SK-N-SH treated with all-trans-retinoic acid at 6 μM for 48 hours (cell line): ENCODE measurements around the gene POLR2J2.
"Not testable (repeated sequence)": the region's sequence is repeated elsewhere in the genome, so short reads cannot be mapped to it uniquely, and the experiment has no call there.

Experiments
- ATAC-seq: fragments of 200-7000 bp; cut with Tn5 transposase; 3 replicates; pipeline ENCODE4 v1.9.1; 2020; ENCODE audit warnings: mild to moderate bottlenecking, moderate library complexity

The POLR2J2 gene

DNA sequence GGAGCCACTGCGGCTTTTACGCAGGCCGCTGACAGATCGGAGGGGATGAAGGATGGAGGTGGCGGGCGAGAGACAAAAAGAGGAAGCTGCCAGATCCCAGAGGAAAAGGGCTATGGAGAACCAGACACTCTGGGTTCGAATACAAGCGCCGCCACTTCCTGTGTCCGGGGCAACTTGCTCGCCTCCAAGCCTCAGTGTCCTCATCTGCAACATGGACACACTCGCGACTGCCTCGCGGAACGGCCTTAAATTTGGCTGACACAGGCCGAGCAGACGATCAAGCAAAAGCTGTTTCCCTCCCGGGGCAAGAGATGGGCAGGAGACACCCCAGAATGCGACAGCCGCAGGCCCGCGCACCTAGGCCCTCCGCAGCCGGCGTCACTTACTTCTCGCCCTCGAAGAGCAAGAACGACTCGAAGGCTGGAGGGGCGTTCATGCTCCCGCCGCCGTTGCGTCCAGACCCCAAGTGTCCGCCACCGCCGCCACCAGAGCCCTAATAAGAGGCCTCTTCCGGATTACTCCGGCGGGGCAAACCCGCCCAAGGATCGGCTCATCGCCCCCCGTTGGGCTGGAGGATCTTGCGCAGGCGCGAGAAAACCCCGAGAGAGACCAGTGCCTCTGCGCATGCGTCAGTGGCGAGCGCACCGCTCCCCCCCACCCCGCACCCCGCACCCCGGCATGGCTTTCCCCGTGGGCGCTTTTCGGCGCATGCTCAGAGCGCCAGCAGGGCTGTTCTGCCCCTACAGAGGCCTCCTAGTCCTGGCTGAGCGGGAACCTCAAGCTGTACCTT, at the start of gene POLR2J2:
TSS of gene POLR2J2 (minus strand) at position 498 of the 790 bp plus-strand sequence. CDS start at position 436, 62 bp downstream.
- ATAC-seq: peak; percentile 65

DNA sequence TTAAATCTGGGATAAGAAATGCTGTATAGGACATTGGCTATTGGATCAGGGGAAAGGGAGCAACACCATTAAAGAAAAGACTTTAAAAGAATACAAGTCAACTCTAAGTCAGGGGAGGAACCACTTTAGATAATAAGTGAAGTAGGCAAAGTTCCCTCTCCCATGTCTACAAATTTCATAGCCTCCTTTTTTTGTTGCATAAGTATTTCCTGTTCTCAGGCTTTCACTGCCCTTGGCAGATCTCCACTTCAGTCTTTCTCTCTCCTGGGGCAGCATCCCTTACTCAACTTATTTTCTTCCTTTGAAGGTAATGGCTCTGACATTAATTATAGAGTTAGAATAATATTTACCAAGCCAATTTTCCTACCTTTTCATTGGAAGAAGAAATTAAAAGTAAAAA, 47.0 kb upstream of the POLR2J2 start:
- not testable (repeated sequence) for ATAC-seq

DNA sequence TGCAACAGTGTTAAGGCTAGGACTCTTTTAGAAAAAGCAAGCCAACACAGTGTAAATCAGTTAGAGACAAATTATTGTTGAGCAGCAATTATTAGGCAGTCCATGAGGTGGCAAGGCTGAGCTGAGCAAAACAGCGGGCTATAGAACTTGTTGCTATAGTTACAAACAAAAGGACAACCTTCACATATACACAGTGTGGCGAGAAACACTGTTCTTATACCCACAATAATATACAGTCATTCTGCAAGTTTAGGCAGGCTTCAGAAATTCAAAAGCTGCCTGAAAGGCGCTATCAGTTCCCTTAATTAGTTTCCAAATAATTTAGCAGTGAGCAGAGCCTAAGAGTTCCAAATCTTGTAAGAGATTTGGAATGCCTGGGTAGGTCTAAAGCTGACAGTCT, 44.3 kb upstream of the POLR2J2 start:
- ATAC-seq: peak; percentile 65

DNA sequence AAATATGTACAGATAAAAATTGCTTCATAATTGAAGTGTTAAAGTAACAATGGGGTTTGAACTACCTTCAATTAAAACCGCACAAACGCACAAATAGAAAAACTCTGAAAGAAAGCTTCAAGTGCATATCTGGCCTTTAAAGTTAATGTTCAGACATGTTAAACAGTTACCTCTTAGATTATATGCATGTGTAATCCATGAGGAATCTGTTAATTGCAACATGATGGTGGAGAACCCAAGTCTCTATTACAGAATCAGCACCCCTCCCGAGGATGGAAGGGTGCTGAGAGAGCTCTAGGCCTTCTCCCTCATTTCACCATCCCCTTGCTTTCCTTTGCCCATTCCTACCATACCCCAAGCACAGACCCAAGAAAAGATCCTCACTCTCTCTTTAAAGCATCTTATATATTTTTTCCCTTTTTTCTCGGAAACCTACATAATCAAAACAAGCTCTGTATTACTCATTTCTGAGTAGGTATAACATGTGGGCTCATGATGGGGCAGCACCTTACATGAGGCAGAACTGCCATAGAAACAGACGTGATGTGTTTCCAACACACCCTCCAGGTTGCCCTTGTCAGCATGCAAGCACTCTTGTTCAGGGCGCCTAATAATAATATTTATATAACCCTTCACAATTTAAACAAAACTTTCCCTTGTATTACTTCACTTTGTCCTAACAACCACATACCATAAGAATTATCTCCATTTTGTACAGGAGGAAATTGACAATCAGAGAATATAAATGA, 43.5 kb upstream of the POLR2J2 start:
- ATAC-seq: not testable (repeated sequence)

DNA sequence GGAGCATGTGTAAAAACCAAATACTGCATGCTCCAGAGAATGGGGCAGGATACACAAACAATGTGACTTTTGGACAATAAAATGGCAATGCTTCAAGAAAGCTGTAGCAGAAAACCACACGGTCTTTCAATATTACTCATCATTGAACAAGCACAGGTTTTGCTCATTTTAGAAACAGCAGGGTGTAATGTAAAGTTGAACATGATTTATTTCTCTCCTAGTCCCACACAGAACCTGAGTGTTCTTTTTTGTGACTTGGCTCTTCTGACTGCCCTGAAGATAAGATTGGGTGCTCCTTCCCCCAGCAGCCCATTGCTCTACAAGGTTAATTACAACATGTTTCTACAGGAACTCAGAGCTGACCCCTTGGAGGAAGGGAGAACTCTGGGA, 42.2 kb upstream of the POLR2J2 start:
- peak; percentile 80 for ATAC-seq

DNA sequence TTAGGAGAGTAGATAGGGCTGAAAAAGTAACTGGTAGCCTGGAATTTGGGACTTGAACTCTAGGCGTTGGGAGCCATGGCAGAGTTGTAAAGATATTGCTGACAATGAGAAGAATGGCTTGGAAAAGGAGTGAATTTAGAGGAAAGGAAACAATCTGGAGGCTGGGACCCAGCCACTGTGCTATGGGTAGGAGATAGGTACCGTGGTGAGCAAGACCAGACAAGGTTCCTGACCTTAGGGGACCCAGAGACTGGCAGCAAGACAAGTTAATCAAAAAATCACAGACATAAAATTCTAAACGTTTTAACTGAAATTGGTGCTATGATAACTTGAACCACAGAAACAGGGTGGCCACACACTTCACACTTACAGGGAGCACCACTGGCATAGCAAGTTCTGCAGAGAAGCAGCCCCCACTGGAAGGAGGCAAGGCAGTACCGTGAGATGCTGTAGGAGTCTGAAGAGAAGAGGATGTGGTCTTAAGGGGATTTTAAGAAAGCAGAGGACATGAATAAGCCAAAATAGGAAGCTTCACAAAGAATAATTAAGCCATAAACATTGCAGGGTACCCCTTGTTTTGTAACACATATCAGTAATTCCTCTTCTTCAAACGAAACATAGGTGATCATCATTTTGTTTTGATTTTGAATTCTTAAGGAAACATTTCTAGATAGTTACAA, 41.7 kb upstream of the POLR2J2 start:
- peak; percentile 59 for ATAC-seq

DNA sequence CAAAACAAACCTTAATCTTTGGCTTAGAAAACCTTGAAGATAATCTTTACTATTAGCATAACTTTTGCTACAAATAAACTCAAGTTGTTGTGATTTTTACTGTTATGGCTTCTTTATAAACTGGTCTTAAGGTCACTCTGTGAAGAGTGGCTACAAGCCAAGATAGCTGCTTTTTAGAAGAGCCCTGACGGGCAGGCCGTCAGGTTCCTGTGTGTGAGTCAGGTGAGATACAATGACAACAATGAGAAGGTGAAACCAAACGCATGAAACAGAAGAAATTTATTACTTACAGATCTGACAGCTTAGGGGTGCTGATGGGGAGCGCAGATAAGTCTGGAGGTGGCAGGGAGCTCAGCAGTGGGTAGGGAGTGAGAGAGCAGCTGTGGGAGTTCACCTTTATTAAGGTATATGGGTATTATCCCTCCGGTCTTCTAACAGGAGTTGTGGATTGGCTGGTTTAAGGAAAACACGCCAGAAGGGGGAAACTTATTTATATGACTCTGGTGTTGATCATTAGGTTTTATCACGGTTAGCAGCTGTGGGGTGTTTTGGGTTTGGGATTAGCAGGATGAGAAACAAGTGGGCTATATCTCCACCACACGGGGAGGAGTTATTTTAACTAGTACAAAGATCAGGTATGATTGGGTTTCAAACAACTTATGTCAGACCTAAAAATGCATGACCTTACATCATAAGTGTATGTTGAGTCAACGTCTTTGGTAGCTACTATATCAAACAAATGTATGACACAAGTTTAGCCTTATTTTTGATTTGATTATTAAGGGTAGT, 27.7 kb upstream of the POLR2J2 start:
- ATAC-seq: not testable (repeated sequence)

DNA sequence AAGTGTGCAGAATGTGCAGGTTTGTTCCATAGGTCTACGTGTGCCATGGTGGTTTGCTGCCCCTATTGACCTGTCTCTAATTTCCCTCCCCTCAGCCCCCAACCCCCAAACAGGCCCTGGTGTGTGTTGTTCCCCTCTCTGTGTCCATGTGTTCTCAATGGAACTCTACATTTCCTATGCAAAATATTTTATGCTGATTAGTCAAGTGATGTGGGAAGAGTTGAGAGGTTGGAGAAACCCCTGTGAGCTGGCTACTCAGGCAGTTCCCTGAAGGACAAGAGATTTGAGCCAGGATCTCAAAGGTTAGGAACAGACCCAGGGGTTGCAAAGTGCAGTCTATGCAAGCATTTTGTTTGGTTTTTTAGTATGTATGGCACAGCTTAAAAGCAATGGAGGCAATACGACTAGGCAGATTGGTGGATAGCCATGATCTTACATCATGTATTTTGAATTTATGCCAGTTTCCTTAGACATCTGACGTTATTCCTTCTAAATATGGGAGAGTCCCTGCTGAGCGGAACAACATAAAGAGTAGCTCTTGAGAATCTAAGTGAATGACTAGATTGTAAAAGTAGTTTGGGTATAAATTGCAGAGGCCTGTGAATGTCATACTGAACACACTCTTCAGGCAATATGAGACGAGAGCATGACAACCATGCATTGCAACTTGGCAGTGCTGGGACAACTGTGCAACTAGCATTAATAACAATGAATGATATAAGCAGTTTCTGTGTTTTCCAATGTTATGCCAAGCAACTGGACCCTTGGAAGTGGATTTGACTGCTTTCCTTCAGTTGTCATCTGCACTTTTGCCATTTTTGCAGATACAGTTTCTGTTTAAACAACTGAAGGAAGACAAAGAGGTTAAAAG, 26.4 kb upstream of the POLR2J2 start:
- not testable (repeated sequence) for ATAC-seq

DNA sequence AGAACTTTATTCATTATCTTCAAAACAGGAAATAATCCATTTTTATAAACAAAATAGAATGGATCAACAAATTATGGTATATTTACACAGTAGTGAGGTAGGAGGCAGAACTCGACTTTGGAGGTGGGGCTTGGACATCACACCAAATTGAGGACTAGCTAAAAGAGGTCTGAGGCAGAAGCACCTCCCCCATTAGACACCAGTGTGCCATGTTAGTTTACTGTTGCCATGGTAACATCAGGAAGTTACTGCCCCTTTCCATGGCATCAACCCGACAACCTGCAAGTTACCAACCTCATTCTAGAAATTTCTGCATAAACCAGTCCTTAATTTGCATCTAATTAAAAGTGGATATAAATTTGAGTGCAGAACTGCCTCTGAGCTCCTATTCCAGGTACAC, 24.5 kb upstream of the POLR2J2 start:
- ATAC-seq: not testable (repeated sequence)

DNA sequence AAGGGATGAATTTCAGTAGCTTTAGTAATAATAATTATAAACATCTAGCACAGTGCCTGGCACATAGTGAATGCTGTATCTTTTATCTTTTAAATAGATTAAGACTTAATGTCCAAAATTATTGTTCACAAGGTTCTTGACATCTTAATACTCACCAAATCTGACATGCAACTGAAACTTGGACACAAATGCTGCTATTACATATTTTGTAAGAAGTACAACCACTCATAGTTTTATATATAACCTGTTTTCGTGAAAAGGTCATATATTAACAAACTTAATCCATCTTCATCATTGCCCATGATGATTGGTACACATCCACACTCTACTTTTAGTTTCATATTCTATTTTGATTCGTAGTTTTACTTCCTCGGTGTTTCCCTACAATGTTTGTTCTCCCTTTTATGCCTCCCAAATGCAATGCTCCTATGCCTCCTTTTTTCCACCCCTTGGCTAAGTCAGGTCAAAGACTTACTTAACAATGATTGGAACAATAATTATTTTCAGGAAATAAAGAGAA, 23.6 kb upstream of the POLR2J2 start:
- ATAC-seq: not testable (repeated sequence)

DNA sequence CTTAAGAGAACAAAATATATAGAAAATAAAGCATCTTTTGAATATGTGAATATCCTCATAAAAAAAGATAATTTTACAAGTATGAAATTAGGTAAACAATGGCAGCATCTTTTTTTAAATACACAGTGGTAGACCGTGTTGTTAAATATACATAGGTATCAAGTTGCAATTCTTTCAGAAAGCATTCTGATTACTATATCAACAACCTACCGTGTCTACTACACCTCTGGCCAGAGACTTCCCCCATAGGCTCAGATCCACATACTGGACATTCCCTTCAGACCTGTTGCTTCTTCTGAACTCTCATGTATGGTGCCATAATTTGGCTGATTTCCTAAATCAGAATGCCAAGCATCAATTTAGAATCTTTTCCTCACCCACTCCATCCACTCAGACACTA, 22.5 kb upstream of the POLR2J2 start:
- not testable (repeated sequence) for ATAC-seq

DNA sequence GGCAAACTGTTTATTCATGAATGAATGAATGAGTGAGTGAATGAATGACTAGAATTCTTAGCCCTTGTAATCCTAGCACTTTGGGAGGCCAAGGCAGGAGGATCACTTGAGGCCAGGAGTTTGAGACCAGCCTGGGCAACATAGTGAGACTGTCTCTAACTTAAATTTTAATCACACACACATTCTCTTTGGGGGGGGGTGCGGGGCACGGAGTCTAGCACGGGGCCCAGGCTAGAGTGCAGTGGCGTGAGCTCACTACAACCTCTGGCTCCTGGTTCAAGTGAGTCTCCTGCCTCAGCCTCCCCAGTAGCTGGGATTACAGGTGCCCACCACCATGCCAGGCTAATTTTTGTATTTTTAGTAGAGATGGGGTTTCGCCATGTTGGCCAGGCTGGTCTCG, 19.1 kb upstream of the POLR2J2 start:
- ATAC-seq: not testable (repeated sequence)

DNA sequence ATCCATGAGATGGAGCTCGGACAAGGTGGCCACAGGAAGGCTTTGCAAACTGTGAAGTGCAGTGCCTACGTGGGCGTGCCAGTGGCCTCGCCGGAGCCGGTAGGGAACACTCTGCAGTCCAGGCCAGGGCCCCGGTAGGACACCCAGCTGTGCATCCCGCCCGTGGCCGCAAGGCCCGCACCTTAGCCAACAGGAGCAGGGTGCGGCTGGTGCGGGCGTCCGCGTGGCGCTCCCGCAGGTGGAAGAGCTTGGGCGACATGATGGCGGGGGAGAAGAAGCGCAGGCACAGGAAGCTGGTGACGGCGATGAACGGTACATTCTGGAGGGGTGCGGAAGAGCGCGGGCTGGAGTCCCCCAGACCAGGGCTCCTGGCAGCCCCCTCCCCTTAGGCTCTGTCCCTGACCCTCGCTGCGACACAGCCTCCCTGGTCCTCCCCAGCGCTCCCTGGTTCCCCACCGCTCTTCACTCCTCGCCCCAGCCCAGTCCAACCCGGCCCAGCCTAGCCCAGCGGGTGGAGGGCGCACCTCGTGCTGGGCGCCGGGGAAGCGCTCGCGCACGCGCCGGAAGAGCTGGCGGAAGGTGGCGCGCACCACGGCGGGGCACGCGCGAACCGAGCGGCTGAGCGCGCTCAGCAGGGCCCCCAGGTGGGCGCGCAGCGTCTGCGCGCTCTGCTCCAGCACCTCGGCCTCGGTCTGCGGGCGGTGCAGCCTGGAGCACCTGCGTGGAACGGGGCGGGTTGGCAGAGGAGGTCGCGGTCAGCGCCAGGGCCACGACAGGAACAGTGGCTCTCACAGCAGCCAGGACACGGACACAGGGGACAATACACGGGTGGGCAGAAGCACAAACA, 18.2 kb upstream of the POLR2J2 start:
- ATAC-seq: peak; percentile 34

DNA sequence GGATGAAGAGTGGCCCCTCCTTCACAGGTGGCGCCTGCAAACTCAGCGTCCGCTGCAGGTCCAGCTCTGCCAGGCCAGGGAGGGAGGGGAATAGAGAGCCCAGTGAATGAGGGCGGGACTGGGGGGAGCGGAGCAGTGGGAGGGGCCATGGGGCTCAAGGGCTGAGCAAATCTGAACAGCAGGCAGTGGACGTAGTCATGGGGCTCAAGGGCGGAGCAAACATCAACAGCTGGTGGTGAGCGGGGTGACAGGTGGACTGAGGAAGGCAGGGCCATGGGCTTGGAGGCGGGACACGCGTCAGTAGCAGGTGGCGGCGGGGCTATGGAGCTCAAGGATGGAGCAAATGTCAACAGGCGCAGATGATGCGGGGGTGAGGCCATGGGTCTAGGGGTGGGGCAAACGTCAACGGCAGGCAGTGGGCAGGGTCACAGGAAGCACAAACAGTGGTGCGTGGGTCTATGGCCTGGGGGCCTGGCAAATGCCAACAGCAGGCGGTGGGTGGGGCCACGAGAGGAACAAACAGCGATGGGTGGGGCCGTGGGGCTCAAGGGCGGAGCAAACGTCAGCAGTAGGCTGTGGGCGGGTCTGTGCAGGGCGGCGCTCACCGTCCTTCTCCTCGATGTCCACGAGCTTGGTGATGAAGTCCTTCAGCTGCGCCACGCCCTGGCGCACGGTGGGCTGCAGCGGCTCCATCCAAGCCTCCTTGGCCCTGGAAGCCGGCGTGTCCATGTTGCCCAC, 17.0 kb upstream of the POLR2J2 start:
- peak; percentile 82 for ATAC-seq

DNA sequence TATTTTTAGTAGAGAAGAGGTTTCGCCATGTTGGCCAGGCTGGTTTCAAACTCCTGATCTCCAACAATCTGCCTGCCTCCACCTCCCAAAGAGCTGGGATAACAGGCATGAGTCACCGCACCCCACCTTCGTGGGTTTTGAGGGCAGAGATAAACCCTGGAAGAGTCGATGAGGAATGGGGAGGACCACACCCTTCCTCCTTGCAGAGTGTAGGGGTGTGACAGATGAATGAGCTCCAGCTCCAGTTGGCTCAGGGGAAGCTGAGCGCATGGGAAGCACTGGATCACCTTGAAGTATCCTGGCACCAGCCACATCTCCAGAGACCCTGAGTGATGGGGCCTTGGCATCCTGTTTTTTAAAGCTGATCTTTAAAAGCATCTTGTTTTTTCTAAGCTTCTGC, 11.1 kb upstream of the POLR2J2 start:
- not testable (repeated sequence) for ATAC-seq

DNA sequence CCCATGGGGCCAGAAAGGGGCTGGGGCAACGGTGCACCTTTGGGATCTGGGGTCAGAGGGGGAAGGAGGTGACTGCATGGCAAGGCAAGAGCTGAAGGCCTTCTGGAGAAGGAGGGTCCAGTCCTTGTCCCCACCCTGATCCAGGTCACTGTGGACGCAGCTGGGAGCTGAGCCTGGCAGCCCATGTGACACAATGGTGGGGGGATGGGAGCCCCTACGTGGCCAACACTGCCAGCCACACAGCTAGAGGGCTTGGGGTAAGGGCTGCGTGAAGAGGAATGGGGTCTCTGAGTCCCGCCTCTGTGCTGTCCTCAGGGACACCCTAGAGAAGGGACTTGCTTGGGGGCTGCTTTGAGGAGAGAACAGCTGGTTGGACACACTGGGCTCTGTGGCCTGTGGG, 9.3 kb upstream of the POLR2J2 start:
- not testable (repeated sequence) for ATAC-seq

DNA sequence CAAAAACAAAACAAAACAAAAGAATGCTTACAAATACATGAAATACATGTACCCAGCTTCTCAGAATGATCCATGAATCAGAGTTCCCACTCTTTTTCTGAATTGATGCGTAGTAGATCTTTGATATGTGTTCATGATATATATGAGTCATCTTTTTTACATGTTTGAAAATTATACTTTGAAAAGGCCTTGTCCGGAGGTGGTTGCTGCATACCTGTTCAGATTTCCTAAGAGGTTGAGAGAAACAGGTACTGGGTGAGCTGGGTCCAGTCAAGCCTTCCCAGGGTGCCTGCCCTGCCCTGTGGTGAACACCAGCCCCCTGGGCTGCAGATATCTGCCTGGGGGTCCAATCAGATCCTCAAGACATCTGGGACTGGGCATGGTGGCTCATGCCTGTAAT, 4.1 kb upstream of the POLR2J2 start:
- not testable (repeated sequence) for ATAC-seq

DNA sequence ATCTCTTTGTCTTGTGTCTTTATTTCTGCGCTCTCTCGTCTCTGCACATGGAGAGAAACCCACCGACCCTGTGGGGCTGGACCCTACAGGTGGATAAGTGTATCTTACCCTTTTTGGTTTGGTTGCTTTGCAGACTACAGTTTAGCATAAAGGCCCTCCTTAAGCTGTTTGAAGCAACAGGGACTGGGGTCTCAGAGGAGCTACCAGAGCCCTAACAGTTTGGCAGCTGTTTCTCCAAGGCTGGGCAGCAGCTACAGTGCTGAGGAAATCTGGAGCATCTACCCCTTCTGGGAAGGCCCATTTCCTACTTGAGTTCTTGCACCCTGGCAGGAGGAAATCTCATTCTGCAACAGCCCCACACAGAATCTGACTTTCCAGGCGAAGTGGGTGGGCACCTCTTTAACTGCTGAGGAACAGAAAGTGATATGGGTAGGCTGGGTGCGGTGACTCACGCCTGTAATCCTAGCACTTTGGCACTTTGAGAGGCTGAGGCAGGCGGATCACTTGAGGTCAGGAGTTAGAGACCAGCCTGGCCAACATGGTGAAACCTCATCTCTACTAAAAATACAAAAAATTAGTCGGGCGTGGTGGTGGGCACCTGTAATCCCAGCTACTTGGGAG, 2.1 kb upstream of the POLR2J2 start:
- ATAC-seq: peak; percentile 5

DNA sequence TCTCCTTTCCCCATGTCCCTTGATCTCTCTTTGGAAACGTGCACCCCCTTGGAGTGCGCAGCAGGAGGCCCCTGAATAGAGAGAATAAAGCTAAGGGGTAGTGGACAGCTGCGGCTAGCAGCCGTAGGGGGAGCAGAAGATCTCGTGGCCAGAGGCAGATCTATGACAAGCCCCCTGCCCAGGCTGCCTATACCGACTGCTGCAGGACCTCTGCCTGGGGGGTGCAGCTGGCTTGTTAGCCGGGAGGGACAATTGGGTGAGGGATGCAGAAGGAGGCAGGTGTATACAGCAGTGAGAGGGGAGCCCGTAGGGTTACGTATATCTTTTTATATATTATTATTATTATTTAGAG, 469 bp upstream of the POLR2J2 start:
- ATAC-seq: peak; percentile 32
